Measurements from ENCODE around the gene NRDC. TPM values are rescaled to one million over a fixed set of nuclear protein-coding genes. Genes with fewer than 3 reads are reported as not detected.

The NRDC gene
- total and polyA plus RNA-seq, 9 of the 15 experiments (the other 6 are each of a cell fraction or from before 2014, with no cell fraction given), result 102 to 371 (median 201) TPM

GRCh38 chr1:51878616-51879336 lies at the start of gene NRDC (continued):
- TF ChIP-seq, protein P1, sequence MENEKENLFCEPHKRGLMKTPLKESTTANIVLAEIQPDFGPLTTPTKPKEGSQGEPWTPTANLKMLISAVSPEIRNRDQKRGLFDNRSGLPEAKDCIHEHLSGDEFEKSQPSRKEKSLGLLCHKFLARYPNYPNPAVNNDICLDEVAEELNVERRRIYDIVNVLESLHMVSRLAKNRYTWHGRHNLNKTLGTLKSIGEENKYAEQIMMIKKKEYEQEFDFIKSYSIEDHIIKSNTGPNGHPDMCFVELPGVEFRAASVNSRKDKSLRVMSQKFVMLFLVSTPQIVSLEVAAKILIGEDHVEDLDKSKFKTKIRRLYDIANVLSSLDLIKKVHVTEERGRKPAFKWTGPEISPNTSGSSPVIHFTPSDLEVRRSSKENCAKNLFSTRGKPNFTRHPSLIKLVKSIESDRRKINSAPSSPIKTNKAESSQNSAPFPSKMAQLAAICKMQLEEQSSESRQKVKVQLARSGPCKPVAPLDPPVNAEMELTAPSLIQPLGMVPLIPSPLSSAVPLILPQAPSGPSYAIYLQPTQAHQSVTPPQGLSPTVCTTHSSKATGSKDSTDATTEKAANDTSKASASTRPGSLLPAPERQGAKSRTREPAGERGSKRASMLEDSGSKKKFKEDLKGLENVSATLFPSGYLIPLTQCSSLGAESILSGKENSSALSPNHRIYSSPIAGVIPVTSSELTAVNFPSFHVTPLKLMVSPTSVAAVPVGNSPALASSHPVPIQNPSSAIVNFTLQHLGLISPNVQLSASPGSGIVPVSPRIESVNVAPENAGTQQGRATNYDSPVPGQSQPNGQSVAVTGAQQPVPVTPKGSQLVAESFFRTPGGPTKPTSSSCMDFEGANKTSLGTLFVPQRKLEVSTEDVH (IDR thresholded peaks at IDR 0.05; ENCODE audit: low read depth, partially characterized antibody), result peak; percentile 83
- TF ChIP-seq ARID3A (IDR thresholded peaks at IDR 0.05; ENCODE audit: borderline replicate concordance, low read depth, low read length) (no peak), ZNF263 (CRISPR knock-in tag; IDR thresholded peaks at IDR 0.05; ENCODE audit: borderline replicate concordance) (no peak), NFATC3 (IDR thresholded peaks at IDR 0.05) (no peak; the same call in 1 of the 2 replicates), ZNF644 (tag; IDR thresholded peaks at IDR 0.05; ENCODE audit: low read depth) (peak; percentile 19; the same call in 1 of the 2 replicates), ARID2 (IDR thresholded peaks at IDR 0.05) (no peak), CREB3 (tag; conservative IDR thresholded peaks at IDR 0.05; ENCODE audit: low read depth) (no peak), BRF1 (IDR thresholded peaks at IDR 0.05; ENCODE audit: borderline replicate concordance, extremely low read depth, insufficient read length) (no peak), ZNF778 (CRISPR knock-in tag; IDR thresholded peaks at IDR 0.05) (no peak), NFE2L1 (tag; IDR thresholded peaks at IDR 0.05; ENCODE audit: borderline replicate concordance, low read depth) (peak; percentile 91), POLR3G (IDR thresholded peaks at IDR 0.05; ENCODE audit: extremely low read depth, insufficient read length, insufficient replicate concordance) (no peak), MAZ (CRISPR knock-in tag; conservative IDR thresholded peaks at IDR 0.05 in 1 of 2, IDR thresholded peaks at IDR 0.05 in 1 of 2) (peak; percentile 81 to 88), PYGO2 (tag; IDR thresholded peaks at IDR 0.05) (no peak), RBFOX2 (IDR thresholded peaks at IDR 0.05; ENCODE audit: low read depth, low read length) (peak; percentile 94)
- TF ChIP-seq, protein P2, sequence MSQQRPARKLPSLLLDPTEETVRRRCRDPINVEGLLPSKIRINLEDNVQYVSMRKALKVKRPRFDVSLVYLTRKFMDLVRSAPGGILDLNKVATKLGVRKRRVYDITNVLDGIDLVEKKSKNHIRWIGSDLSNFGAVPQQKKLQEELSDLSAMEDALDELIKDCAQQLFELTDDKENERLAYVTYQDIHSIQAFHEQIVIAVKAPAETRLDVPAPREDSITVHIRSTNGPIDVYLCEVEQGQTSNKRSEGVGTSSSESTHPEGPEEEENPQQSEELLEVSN (IDR thresholded peaks at IDR 0.05; ENCODE audit: borderline replicate concordance in 1 of 2, extremely low read depth in 1 of 2, insufficient read depth in 1 of 2, insufficient read length in 1 of 2, low read depth in 1 of 2, low read length in 1 of 2, poor library complexity in 1 of 2, severe bottlenecking in 1 of 2), result peak in 1 of 2 experiments; percentile 55
- TF ChIP-seq, protein P3, sequence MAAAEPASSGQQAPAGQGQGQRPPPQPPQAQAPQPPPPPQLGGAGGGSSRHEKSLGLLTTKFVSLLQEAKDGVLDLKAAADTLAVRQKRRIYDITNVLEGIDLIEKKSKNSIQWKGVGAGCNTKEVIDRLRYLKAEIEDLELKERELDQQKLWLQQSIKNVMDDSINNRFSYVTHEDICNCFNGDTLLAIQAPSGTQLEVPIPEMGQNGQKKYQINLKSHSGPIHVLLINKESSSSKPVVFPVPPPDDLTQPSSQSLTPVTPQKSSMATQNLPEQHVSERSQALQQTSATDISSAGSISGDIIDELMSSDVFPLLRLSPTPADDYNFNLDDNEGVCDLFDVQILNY (CRISPR knock-in tag; IDR thresholded peaks at IDR 0.05), result no peak; the same call in 1 of the 2 replicates
- TF ChIP-seq, protein P4, sequence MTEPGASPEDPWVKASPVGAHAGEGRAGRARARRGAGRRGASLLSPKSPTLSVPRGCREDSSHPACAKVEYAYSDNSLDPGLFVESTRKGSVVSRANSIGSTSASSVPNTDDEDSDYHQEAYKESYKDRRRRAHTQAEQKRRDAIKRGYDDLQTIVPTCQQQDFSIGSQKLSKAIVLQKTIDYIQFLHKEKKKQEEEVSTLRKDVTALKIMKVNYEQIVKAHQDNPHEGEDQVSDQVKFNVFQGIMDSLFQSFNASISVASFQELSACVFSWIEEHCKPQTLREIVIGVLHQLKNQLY (CRISPR knock-in tag; conservative IDR thresholded peaks at IDR 0.05), result no peak; a peak in 1 of 4 replicates
